ENCODE results near the gene ERFL.

DNA sequence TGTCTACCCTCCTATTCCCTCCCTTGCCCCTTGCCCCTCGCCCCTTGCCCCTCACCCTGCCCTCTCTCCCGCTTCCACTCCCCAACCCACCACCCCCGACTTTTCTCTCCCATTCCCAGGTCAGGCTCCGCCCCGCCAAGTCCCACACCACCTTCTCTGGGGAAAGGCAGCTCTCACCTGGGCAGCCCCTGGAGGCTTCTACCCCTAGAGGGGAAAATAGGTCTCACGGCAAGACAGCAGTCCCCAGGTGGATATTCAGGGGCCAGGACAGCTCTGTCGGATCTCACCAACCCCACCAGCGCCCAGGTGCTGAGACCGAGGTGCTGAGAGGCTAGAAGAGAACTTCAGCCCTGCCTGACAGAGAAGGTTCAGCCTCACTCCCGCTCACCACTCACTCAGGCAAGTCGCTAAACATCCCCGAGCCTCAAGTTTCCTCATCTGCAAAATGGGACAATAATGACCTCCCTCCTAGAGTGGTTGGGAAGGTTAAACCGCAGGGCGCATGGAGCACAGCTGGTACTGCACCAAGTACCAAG, 1.4 kb upstream of the ERFL start:
- no peak for TF ChIP-seq POLR2AphosphoS5 (IDR thresholded peaks at IDR 0.05; ENCODE audit: low read depth)
- no peak for TF ChIP-seq EZH2phosphoT487 (IDR thresholded peaks at IDR 0.05; ENCODE audit: unreplicated experiment)
- TF ChIP-seq, protein P1, sequence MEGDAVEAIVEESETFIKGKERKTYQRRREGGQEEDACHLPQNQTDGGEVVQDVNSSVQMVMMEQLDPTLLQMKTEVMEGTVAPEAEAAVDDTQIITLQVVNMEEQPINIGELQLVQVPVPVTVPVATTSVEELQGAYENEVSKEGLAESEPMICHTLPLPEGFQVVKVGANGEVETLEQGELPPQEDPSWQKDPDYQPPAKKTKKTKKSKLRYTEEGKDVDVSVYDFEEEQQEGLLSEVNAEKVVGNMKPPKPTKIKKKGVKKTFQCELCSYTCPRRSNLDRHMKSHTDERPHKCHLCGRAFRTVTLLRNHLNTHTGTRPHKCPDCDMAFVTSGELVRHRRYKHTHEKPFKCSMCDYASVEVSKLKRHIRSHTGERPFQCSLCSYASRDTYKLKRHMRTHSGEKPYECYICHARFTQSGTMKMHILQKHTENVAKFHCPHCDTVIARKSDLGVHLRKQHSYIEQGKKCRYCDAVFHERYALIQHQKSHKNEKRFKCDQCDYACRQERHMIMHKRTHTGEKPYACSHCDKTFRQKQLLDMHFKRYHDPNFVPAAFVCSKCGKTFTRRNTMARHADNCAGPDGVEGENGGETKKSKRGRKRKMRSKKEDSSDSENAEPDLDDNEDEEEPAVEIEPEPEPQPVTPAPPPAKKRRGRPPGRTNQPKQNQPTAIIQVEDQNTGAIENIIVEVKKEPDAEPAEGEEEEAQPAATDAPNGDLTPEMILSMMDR (conservative IDR thresholded peaks at IDR 0.05; ENCODE audit: low read depth in 2 of 2): no peak
- peak; percentile 65 for TF ChIP-seq EZH2 (IDR thresholded peaks at IDR 0.05; ENCODE audit: low read depth, unreplicated experiment)
- TF ChIP-seq CREB1 (CRISPR knock-in tag; IDR thresholded peaks at IDR 0.05; ENCODE audit: low read depth): no peak
- TF ChIP-seq, protein P2, sequence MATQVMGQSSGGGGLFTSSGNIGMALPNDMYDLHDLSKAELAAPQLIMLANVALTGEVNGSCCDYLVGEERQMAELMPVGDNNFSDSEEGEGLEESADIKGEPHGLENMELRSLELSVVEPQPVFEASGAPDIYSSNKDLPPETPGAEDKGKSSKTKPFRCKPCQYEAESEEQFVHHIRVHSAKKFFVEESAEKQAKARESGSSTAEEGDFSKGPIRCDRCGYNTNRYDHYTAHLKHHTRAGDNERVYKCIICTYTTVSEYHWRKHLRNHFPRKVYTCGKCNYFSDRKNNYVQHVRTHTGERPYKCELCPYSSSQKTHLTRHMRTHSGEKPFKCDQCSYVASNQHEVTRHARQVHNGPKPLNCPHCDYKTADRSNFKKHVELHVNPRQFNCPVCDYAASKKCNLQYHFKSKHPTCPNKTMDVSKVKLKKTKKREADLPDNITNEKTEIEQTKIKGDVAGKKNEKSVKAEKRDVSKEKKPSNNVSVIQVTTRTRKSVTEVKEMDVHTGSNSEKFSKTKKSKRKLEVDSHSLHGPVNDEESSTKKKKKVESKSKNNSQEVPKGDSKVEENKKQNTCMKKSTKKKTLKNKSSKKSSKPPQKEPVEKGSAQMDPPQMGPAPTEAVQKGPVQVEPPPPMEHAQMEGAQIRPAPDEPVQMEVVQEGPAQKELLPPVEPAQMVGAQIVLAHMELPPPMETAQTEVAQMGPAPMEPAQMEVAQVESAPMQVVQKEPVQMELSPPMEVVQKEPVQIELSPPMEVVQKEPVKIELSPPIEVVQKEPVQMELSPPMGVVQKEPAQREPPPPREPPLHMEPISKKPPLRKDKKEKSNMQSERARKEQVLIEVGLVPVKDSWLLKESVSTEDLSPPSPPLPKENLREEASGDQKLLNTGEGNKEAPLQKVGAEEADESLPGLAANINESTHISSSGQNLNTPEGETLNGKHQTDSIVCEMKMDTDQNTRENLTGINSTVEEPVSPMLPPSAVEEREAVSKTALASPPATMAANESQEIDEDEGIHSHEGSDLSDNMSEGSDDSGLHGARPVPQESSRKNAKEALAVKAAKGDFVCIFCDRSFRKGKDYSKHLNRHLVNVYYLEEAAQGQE (IDR thresholded peaks at IDR 0.05; ENCODE audit: unreplicated experiment): no peak
- TF ChIP-seq ZNF331 (CRISPR knock-in tag; IDR thresholded peaks at IDR 0.05; ENCODE audit: low read depth): no peak
- TF ChIP-seq JUNB (IDR thresholded peaks at IDR 0.05; ENCODE audit: unreplicated experiment): no peak
- TF ChIP-seq NANOG (IDR thresholded peaks at IDR 0.05; ENCODE audit: borderline replicate concordance): no peak
- TF ChIP-seq, protein P3, sequence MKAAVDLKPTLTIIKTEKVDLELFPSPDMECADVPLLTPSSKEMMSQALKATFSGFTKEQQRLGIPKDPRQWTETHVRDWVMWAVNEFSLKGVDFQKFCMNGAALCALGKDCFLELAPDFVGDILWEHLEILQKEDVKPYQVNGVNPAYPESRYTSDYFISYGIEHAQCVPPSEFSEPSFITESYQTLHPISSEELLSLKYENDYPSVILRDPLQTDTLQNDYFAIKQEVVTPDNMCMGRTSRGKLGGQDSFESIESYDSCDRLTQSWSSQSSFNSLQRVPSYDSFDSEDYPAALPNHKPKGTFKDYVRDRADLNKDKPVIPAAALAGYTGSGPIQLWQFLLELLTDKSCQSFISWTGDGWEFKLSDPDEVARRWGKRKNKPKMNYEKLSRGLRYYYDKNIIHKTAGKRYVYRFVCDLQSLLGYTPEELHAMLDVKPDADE (IDR thresholded peaks at IDR 0.05): no peak
- TF ChIP-seq, protein P4, sequence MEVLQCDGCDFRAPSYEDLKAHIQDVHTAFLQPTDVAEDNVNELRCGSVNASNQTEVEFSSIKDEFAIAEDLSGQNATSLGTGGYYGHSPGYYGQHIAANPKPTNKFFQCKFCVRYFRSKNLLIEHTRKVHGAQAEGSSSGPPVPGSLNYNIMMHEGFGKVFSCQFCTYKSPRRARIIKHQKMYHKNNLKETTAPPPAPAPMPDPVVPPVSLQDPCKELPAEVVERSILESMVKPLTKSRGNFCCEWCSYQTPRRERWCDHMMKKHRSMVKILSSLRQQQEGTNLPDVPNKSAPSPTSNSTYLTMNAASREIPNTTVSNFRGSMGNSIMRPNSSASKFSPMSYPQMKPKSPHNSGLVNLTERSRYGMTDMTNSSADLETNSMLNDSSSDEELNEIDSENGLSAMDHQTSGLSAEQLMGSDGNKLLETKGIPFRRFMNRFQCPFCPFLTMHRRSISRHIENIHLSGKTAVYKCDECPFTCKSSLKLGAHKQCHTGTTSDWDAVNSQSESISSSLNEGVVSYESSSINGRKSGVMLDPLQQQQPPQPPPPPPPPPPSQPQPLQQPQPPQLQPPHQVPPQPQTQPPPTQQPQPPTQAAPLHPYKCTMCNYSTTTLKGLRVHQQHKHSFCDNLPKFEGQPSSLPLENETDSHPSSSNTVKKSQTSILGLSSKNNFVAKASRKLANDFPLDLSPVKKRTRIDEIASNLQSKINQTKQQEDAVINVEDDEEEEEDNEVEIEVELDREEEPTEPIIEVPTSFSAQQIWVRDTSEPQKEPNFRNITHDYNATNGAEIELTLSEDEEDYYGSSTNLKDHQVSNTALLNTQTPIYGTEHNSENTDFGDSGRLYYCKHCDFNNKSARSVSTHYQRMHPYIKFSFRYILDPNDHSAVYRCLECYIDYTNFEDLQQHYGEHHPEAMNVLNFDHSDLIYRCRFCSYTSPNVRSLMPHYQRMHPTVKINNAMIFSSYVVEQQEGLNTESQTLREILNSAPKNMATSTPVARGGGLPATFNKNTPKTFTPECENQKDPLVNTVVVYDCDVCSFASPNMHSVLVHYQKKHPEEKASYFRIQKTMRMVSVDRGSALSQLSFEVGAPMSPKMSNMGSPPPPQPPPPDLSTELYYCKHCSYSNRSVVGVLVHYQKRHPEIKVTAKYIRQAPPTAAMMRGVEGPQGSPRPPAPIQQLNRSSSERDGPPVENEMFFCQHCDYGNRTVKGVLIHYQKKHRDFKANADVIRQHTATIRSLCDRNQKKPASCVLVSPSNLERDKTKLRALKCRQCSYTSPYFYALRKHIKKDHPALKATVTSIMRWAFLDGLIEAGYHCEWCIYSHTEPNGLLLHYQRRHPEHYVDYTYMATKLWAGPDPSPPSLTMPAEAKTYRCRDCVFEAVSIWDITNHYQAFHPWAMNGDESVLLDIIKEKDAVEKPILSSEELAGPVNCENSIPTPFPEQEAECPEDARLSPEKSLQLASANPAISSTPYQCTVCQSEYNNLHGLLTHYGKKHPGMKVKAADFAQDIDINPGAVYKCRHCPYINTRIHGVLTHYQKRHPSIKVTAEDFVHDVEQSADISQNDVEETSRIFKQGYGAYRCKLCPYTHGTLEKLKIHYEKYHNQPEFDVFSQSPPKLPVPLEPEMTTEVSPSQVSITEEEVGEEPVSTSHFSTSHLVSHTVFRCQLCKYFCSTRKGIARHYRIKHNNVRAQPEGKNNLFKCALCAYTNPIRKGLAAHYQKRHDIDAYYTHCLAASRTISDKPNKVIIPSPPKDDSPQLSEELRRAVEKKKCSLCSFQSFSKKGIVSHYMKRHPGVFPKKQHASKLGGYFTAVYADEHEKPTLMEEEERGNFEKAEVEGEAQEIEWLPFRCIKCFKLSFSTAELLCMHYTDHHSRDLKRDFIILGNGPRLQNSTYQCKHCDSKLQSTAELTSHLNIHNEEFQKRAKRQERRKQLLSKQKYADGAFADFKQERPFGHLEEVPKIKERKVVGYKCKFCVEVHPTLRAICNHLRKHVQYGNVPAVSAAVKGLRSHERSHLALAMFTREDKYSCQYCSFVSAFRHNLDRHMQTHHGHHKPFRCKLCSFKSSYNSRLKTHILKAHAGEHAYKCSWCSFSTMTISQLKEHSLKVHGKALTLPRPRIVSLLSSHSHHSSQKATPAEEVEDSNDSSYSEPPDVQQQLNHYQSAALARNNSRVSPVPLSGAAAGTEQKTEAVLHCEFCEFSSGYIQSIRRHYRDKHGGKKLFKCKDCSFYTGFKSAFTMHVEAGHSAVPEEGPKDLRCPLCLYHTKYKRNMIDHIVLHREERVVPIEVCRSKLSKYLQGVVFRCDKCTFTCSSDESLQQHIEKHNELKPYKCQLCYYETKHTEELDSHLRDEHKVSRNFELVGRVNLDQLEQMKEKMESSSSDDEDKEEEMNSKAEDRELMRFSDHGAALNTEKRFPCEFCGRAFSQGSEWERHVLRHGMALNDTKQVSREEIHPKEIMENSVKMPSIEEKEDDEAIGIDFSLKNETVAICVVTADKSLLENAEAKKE (CRISPR knock-in tag; IDR thresholded peaks at IDR 0.05): no peak
- no peak for TF ChIP-seq STAT1 (IDR thresholded peaks at IDR 0.05; ENCODE audit: unreplicated experiment)

Data from GM23338 (cell line).